HG02970 (cell line): ENCODE data around the gene TTC8.
"Not testable (repeated sequence)": the region's sequence is repeated elsewhere in the genome, so short reads cannot be mapped to it uniquely, and the experiment has no call there.

ENCODE experiments used
- ATAC-seq: cut with Tn5 transposase; IDR thresholded peaks from one replicate; pipeline ENCODE4 v1.9.1; 2021; ENCODE audit warnings: mild to moderate bottlenecking, moderate library complexity, moderate number of reproducible peaks; ENCODE audit not compliant: unreplicated experiment, low FRiP score

Gene TTC8

DNA sequence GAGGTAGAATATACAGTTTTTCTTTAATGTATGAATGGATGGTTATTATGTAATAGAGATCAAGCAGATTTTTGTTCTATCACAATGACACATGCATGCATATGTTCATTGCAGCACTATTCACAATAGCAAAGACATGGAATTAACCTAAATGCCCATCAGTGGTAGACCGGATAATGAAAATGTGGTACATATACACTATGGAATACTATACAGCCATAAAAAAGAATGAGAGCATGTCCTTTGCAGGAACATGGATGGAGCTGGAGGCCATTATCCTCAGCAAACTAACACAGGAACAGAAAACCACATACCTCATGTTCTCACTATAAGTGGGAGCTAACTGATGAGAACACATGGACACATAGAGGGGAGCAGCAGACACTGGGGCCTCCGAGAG is 34.7 kb downstream of the TTC8 start:
- not testable (repeated sequence) for ATAC-seq

DNA sequence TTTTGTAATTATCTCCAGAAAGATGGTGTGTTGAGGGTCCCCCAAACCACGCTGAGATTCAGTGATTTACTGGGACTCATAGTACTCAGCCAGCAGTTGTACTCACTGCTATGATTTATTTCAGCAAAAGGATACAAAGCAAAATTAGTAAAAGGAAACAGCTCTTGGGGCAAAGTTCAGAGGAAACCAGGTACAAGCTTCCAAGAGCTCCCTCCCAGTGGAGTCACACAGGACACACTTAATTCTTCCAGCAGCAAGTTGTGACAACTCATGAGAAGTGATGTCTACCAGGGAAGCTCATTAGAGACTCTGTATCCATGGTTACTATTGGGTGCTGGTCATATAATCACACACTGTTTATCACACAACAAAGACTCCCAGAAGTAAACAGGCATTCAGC is 38.7 kb downstream of the TTC8 start:
- ATAC-seq, result no peak

DNA sequence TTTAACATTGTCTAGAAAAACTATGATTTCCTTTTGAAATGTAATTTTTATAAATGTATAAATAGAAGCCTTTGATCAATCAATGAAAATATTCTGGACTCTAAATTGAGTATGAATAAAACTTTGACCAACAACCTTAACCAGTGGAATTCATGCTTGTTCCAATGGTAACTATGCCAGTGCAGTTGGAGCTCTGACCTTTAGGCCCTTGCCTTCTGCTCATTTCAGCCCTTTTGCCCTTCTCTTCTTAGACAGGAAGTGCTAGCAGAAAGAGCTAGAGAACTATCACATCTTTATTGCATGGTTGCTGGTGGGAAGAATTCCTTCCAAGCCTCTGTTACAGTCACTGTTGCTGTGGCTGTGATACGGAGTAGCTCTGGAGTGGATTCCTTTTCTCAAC is 39.7 kb downstream of the TTC8 start:
- ATAC-seq, result no peak

DNA sequence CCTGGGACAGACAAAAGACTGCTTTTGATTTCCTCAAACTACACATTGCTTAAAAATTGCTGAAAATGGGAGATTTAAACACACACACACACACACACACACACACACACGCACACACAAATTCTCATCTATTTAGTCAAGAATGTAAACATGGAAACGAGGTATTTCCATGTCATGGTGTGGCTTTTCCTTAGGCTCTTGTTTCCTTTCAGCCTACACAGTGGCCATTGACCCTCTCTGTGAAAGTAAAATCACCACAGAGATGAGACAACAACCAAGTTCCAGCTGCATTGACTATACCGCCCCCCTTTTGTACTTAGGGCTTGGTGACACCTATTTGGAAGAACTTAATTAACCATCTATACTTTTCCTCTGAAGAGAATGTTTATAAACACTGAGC is 41.9 kb downstream of the TTC8 start:
- ATAC-seq, result no peak

GRCh38 chr14:88868558-88869159 is 44.2 kb downstream of the TTC8 start:
- ATAC-seq, result no peak

GRCh38 chr14:88870777-88871176 is 46.3 kb downstream of the TTC8 start:
- no peak for ATAC-seq

- no peak for ATAC-seq
Observed at GRCh38 chr14:88871429-88871828, 47.0 kb downstream of the TTC8 start.

DNA sequence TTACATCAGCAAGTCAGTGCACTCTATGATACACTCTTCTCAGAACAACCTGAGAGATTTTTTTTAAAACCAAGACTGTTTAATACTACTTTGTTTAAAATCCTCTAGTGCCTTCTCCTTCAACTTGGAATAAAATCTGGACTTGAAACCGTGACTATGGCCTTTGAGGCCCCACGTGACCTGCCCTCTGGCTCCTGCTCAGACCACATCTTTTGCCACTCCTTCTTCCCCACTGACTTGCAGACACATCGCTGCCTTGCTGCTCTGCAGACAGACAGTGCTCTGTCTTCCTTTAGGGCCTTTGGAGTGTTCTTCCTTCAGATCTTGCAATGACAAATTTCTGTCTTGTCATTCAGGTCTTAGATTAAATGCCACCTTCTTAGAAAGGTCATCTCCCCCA is 48.5 kb downstream of the TTC8 start:
- no peak for ATAC-seq

DNA sequence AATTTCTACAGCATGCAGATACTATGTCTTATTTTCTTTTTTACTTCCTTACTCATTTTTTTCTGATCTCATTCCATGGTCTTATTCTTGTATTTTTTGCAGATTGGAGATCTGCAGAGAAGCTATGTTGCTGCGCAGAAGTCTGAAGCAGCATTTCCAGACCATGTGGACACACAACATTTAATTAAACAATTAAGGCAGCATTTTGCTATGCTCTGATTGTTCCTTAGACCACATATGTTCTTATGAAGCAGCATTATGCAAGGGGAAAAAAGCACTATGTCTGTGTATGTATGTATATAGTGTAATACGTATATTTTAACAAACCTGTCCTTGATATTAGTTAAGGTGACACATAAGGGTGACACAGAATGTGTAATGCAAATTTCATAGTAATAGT is 52.7 kb downstream of the TTC8 start:
- no peak for ATAC-seq

GRCh38 chr14:88879022-88879421 is 54.6 kb downstream of the TTC8 start:
- ATAC-seq, result no peak

GRCh38 chr14:88882236-88882635 is 57.8 kb downstream of the TTC8 start:
- ATAC-seq, result no peak

GRCh38 chr14:88895116-88895515 is 70.7 kb downstream of the TTC8 start:
- ATAC-seq, result no peak

- ATAC-seq, result no peak
Observed at GRCh38 chr14:88901189-88901588, 76.7 kb downstream of the TTC8 start.

DNA sequence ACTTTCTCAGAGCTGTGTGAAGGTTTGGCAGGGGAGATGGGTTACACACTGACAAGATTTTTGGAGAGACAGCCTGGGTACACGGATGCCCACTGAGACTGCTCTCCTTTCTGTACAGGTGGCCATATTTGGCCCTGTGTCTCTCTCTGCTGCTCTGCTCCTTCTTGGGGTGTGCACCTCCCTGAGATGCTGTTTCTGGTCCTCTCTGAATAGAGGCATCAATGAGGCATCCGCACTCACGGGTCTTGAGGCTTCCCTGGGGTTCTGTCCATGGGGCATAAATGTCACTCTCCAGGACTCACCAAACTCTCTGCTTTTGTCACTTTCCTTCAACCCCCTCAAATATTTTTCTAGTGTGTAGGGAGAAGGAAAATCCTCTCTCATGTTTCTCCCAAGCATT is 77.5 kb downstream of the TTC8 start:
- ATAC-seq, result no peak

GRCh38 chr14:88902850-88903249 is 78.4 kb downstream of the TTC8 start:
- ATAC-seq, result no peak

- no peak for ATAC-seq
Observed at GRCh38 chr14:88904206-88904647, 79.8 kb downstream of the TTC8 start.

- no peak for ATAC-seq
Observed at GRCh38 chr14:88904864-88905263, 80.4 kb downstream of the TTC8 start.

- no peak for ATAC-seq
Observed at GRCh38 chr14:88908216-88908615, 83.8 kb downstream of the TTC8 start.

GRCh38 chr14:88910386-88910785 is 85.9 kb downstream of the TTC8 start:
- ATAC-seq, result no peak

- no peak for ATAC-seq
Observed at GRCh38 chr14:88911809-88912208, 87.4 kb downstream of the TTC8 start.

GRCh38 chr14:88914956-88915355 is 90.5 kb downstream of the TTC8 start:
- no peak for ATAC-seq

GRCh38 chr14:88919502-88919901 is 95.1 kb downstream of the TTC8 start:
- ATAC-seq, result no peak
